C4-2B (cell line): ENCODE results near the gene RNF130.
"Not testable (repeated sequence)": the region's sequence is repeated elsewhere in the genome, so short reads cannot be mapped to it uniquely, and the experiment has no call there.

ENCODE experiments used
- H3K27ac ChIP-seq: fragments of 450-650 bp; 2 replicates; pipeline ENCODE4 v1.5.1; 2017
- ZFX ChIP-seq: fragments of 450-650 bp; IDR thresholded peaks from 2 replicates; pipeline ENCODE4 v1.6.1; 2017
- TF ChIP-seq, protein P1 (sequence below): fragments of 450-650 bp; conservative IDR thresholded peaks from 2 replicates; pipeline ENCODE4 v1.5.1; 2017; ENCODE audit warnings: mild to moderate bottlenecking

The RNF130 gene

DNA sequence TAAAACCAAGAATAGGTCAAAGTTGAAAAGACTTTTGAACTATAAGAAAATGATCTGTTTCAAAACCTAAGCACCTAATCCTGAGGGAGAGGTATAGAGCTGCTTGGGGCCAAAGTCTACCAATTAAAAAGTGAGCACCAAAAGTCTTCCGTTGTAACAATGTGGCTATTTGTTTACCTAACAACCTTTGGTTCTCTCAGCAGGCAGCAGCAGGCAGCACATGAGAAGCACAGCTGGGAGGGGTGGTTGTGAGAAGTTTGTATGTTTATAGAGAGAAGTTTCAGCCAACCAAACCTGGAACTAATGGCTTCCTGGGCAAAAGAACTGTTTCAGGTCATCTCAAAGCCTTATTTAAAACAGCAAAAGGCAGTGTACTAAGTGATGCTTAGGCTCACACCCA is 104.1 kb downstream of the RNF130 start:
- no peak overlapping the region for H3K27ac ChIP-seq
- TF ChIP-seq, protein P1, sequence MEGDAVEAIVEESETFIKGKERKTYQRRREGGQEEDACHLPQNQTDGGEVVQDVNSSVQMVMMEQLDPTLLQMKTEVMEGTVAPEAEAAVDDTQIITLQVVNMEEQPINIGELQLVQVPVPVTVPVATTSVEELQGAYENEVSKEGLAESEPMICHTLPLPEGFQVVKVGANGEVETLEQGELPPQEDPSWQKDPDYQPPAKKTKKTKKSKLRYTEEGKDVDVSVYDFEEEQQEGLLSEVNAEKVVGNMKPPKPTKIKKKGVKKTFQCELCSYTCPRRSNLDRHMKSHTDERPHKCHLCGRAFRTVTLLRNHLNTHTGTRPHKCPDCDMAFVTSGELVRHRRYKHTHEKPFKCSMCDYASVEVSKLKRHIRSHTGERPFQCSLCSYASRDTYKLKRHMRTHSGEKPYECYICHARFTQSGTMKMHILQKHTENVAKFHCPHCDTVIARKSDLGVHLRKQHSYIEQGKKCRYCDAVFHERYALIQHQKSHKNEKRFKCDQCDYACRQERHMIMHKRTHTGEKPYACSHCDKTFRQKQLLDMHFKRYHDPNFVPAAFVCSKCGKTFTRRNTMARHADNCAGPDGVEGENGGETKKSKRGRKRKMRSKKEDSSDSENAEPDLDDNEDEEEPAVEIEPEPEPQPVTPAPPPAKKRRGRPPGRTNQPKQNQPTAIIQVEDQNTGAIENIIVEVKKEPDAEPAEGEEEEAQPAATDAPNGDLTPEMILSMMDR, result no peak
- no peak for TF ChIP-seq ZFX

DNA sequence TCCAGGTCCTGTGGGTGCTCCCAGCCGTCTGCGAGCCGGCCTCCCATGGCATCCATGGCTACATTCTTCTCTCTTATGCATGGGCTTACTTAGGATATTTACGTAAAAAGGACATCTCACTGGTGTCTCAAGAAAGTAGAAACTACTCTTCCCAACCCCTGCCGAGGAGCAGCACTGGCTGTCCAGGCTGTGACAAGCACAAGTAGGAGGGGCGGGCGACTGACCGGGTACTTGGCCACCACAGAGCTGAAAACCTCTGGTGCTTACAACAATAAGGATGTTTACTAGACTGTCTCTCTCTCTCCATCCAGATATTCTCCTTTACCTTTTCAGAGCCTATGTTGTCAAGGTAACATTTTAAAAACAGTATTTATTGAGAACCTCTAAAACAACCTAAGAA is 107.5 kb downstream of the RNF130 start:
- TF ChIP-seq, protein P1, result no peak
- TF ChIP-seq ZFX, result no peak
- H3K27ac ChIP-seq, result no peak overlapping the region

DNA sequence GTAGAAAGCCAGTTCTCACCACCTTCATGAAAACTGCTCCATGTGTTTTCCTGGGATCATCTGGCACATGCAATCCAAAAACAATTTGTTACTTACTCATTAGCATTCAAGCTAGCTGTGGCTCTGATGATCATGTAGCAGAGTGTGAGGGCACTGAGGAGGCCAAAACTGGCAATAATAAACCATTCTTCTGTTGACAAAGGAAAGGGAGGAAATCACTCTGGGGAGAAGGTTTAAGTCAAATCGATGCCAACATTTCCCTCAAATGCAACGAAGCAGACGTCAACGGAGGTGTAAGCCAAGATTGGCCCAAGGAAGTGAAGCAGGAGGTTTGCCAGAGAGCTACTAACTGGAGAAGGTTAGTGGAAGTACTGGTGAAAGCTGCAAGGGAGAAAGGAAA is 108.2 kb downstream of the RNF130 start:
- H3K27ac ChIP-seq, result no peak overlapping the region
- TF ChIP-seq, protein P1, result no peak
- TF ChIP-seq ZFX, result no peak

DNA sequence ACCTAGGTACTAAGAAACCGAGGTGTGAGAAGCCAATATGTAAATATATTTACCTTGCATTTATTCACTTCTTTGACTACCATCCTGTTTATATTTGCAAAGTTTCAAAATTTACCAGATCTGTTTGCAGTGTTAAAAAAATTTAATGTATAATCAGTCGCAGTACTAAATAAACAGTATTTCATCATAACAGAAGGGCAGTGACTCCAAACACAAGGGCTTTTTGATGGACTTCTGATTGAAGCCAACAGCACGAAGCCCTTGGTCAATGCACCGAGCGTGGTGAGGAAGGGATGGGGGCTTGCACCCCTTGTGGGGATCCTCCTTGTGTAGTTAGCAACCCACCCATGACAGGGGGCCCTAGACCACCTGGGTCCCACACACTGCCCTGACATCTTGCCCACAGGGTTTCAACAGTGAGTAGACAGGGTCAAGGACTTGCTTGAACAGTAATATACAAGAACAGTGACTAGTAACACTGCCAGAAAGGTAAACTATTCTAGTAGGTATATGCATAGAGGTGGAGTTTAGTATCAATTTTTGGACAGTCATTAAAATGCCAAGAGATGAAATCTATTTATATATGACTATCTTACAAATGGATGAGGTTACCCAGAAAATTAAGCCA is 111.2 kb downstream of the RNF130 start:
- TF ChIP-seq, protein P1, result no peak
- no peak for TF ChIP-seq ZFX

DNA sequence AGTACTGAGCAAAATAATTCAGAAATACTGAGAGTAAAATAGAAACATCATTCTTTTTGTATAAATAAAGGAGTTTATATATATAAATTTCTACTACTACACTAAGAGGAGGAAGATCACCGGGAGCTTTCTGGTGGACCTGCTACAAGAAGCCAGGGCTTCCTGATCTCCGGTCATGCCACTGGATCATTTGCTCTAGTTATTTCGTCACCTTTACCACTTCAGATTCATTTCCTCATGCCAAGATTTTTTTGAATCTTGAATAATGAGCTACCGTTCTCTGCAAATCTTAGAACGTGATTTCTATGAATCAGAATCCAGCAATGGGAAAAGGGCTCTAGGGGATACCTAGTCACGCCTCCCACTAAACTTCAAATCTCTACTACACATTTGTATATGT is 111.9 kb downstream of the RNF130 start:
- H3K27ac ChIP-seq, result no peak overlapping the region
- TF ChIP-seq, protein P1, result no peak
- no peak for TF ChIP-seq ZFX

More for the DNA sequence above, 111.2 kb downstream of the RNF130 start:
- H3K27ac ChIP-seq, result no peak overlapping the region

DNA sequence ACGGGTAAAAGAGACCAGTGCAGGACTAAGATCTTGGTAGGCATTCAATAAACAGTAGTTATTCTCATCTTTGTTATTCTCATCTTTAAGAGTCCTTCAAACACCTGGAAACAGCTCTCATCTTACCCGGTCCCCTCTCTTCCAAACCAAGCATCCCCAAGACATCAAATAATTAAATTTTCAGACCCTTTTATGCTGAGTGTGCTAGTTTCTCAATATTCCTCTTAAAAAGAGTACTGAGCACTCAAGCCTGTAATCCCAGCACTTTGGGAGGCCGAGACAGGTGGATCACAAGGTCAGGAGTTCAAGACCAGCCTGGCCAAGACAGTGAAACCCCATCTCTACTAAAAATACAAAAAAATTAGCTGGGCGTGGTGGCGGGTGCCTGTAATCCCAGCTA is 112.4 kb downstream of the RNF130 start:
- not testable (repeated sequence) for H3K27ac ChIP-seq

DNA sequence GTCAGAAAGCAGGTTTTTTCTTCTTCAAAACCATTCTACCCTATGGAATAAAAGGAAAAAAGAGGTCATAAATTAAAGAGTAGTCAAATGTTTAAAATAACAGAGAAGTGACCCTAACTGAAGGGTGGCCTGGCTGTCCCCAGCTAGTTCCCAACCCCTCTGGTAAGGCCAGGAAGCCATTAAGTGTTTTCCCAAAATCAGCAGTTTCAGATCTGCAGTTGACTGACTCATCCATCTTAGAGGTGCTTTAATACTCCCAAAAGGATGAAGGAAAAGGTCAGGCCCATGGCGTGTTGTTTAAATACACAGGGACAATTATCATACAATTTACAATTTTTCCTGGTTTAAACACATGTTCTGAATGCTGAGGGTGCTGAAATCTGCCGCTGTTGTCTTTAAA is 115.9 kb downstream of the RNF130 start:
- TF ChIP-seq, protein P1, result no peak
- no peak for TF ChIP-seq ZFX
- no peak overlapping the region for H3K27ac ChIP-seq

DNA sequence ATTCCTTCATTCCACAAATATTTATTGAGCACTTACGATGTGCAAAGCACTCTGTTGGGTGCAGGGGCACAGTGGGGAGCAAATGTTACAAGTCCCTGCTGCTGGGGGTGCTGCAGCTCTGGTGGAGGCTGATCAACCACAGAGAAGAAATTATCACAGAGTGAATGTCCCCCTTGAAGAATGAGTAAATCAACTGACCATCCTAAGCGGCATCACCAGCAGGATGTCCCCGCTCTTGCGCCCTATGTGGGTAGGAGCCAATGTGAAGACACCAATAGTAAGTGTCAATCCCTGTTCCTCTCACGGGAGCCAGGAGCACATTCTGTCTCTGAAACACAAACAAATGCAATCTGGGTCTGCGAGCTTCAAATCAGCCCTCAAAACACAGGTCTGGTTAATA is 116.5 kb downstream of the RNF130 start:
- no peak overlapping the region for H3K27ac ChIP-seq
- TF ChIP-seq, protein P1, result no peak
- TF ChIP-seq ZFX, result no peak
